Thyroid gland (tissue), 4 donors: ENCODE measurements around the gene DZIP1.

Experiments used
- CTCF ChIP-seq, 6 experiments: fragments of 200-600 bp in 3 of 6; fragments of 450-650 bp in 3 of 6; sonication (generic) in 3 of 6; IDR thresholded peaks; one replicate each; pipeline ENCODE4 v1.5.1; 2016 to 2019; ENCODE audit warnings: antibody characterized with exemption in 6 of 6, mild to moderate bottlenecking in 2 of 6, inconsistent platforms in 1 of 6, moderate library complexity in 1 of 6
- POLR2A ChIP-seq, 2 donors: fragments of 450-650 bp; IDR thresholded peaks; one replicate each; pipeline ENCODE4 v1.6.1; 2017; ENCODE audit warnings: antibody characterized with exemption in 2 of 2, mild to moderate bottlenecking in 2 of 2, moderate library complexity in 1 of 2

GRCh38 chr13:95624020-95624419 is 20.5 kb downstream of the DZIP1 start:
- TF ChIP-seq CTCF (IDR thresholded peaks at IDR 0.05), result peak; percentile 14 to 68 (median 62)
- no peak for TF ChIP-seq POLR2A (IDR thresholded peaks at IDR 0.05)
